Caco-2 (cell line): ENCODE data around the gene MPPED1. TPM values are rescaled to one million over a fixed set of nuclear protein-coding genes. Genes with fewer than 3 reads are reported as not detected.

ENCODE experiments used
- BruUV-seq: library from RNA; stranded (reverse); fragments of 400-500 nt; replicated peaks from 2 replicates; lab custom pipeline; 2021; lab: Mats Ljungman, UMichigan
- CTCF ChIA-PET: fragments of 300-600 bp; sonication (Branson Sonifier 250); formaldehyde crosslinking; loops from one replicate; lab custom pipeline; 2022; ENCODE audit warnings: antibody characterized with exemption; lab: Charles Lee
- POLR2A ChIA-PET: fragments of 300-600 bp; sonication (Branson Sonifier 250); formaldehyde crosslinking; loops from one replicate; lab custom pipeline; 2022; ENCODE audit warnings: antibody characterized with exemption; lab: Charles Lee
- DNase-seq, 2 experiments: peaks; one replicate each; pipeline versions ENCODE4 v3.0.0 to v3.0.0-alpha.2; 2020 to 2022
- H3K27me3 ChIP-seq: replicated peaks from 2 replicates; pipeline ENCODE4 v1.6.0; 2011; ENCODE audit warnings: low read length; ENCODE audit not compliant: control insufficient read depth, insufficient read depth
- H3K36me3 ChIP-seq: 2 replicates; pipeline ENCODE4 v1.5.1; 2011; ENCODE audit warnings: low read length; ENCODE audit not compliant: control insufficient read depth, insufficient read depth
- H3K4me1 ChIP-seq: fragments of 250-450 bp; sonication (Bioruptor Pico); 2 replicates; pipeline ENCODE4 v1.5.1; 2020; ENCODE audit warnings: mild to moderate bottlenecking
- H3K4me3 ChIP-seq: 2 replicates; pipeline ENCODE4 v1.5.1; 2011; ENCODE audit warnings: low read depth, mild to moderate bottlenecking, control low read depth, low read length
- H3K9me3 ChIP-seq: fragments of 250-450 bp; sonication (Bioruptor Pico); 2 replicates; pipeline ENCODE4 v1.5.1; 2020; ENCODE audit warnings: mild to moderate bottlenecking, moderate library complexity
- H3K27ac Mint-ChIP-seq: one replicate; pipeline ENCODE4 v1.8.0; 2022; ENCODE audit warnings: mixed read lengths; ENCODE audit not compliant: unreplicated experiment
- H3K27me3 Mint-ChIP-seq: one replicate; pipeline ENCODE4 v1.8.0; 2022; ENCODE audit warnings: mixed read lengths; ENCODE audit not compliant: insufficient read depth, unreplicated experiment
- H3K36me3 Mint-ChIP-seq: one replicate; pipeline ENCODE4 v1.8.0; 2022; ENCODE audit warnings: mild to moderate bottlenecking, mixed read lengths; ENCODE audit not compliant: insufficient read depth, unreplicated experiment
- H3K4me1 Mint-ChIP-seq: one replicate; pipeline ENCODE4 v1.8.0; 2022; ENCODE audit warnings: low read depth, mixed read lengths; ENCODE audit not compliant: unreplicated experiment
- H3K4me3 Mint-ChIP-seq: one replicate; pipeline ENCODE4 v1.8.0; 2022; ENCODE audit warnings: mild to moderate bottlenecking, moderate library complexity, mixed read lengths; ENCODE audit not compliant: unreplicated experiment
- H3K9me3 Mint-ChIP-seq: one replicate; pipeline ENCODE4 v1.8.0; 2022; ENCODE audit warnings: mixed read lengths; ENCODE audit not compliant: unreplicated experiment
- CTCF ChIP-seq, 2 experiments: fragments of 200-600 bp in 1 of 2; IDR thresholded peaks; 1 replicate in 1 of 2; 2 replicates in 1 of 2; pipeline versions ENCODE4 v1.5.1 to v1.8.0; 2011 to 2022; ENCODE audit warnings: antibody characterized with exemption in 1 of 2, control low read depth in 1 of 2, inconsistent platforms in 1 of 2, low read depth in 1 of 2, low read length in 1 of 2, mild to moderate bottlenecking in 1 of 2, moderate library complexity in 1 of 2; ENCODE audit not compliant: insufficient read depth in 1 of 2, severe bottlenecking in 1 of 2, unreplicated experiment in 1 of 2
- intact Hi-C: fragments of 100-400 bp; cut with micrococcal nuclease; formaldehyde crosslinking; loops from one replicate; pipeline ENCODE4 v1.10.0; 2022; ENCODE audit not compliant: unreplicated experiment
- total RNA-seq: library from RNA; stranded (reverse); gene quantifications from 2 replicates; pipeline ENCODE4 v1.2.3, GENCODE V29; 2022

Gene MPPED1
- total RNA-seq, 1 experiment from 2014 or later, result not detected

- intact Hi-C loops, result no loop called here
- Histone ChIP-seq H3K36me3 (no peaks in the 10 kb centered on the region), H3K4me1 (no peaks in the 10 kb centered on the region), H3K4me3 (no peak overlapping the region), H3K9me3 (no peaks in the 10 kb centered on the region), H3K27me3 (no peaks in the 10 kb centered on the region; the same call in 1 of the 2 replicates)
- peaks cover 15% of the 10 kb centered on the region for H3K27me3 Mint-ChIP-seq
- DNase-seq, result peak in 1 of 2 experiments; percentile 5
- H3K4me3 Mint-ChIP-seq, result no peak overlapping the region
- no peak for TF ChIP-seq CTCF (IDR thresholded peaks at IDR 0.05; ENCODE audit: insufficient read depth in 1 of 2, low read depth in 1 of 2, low read length in 1 of 2, severe bottlenecking in 1 of 2, unreplicated experiment in 1 of 2)
- no peaks in the 10 kb centered on the region for H3K9me3 Mint-ChIP-seq
- no peaks in the 10 kb centered on the region for H3K4me1 Mint-ChIP-seq
- POLR2A ChIA-PET, result no interaction called here
- CTCF ChIA-PET, result no interaction called here
- no TSS peak for BruUV-seq
- no peaks in the 10 kb centered on the region for H3K36me3 Mint-ChIP-seq
- H3K27ac Mint-ChIP-seq, result no peak overlapping the region
These were observed 35.6 kb downstream of the MPPED1 start for GRCh38 chr22:43447380-43447779.

- intact Hi-C loops, result no loop called here
- Histone ChIP-seq H3K36me3 (no peaks in the 10 kb centered on the region), H3K27me3 (no peaks in the 10 kb centered on the region; the same call in 1 of the 2 replicates), H3K9me3 (no peaks in the 10 kb centered on the region), H3K4me1 (no peaks in the 10 kb centered on the region), H3K4me3 (no peak overlapping the region)
- H3K9me3 Mint-ChIP-seq, result no peaks in the 10 kb centered on the region
- H3K36me3 Mint-ChIP-seq, result no peaks in the 10 kb centered on the region
- H3K4me1 Mint-ChIP-seq, result no peaks in the 10 kb centered on the region
- H3K27me3 Mint-ChIP-seq, result peaks cover 11% of the 10 kb centered on the region
- BruUV-seq, result no TSS peak
- no peak overlapping the region for H3K4me3 Mint-ChIP-seq
- peak in 1 of 2 experiments; percentile 5 for DNase-seq
- H3K27ac Mint-ChIP-seq, result no peak overlapping the region
- POLR2A ChIA-PET, result no interaction called here
- CTCF ChIA-PET, result no interaction called here
- TF ChIP-seq CTCF (IDR thresholded peaks at IDR 0.05; ENCODE audit: insufficient read depth in 1 of 2, low read depth in 1 of 2, low read length in 1 of 2, severe bottlenecking in 1 of 2, unreplicated experiment in 1 of 2), result no peak
These were observed 36.2 kb downstream of the MPPED1 start for GRCh38 chr22:43448048-43448447.

- H3K4me1 ChIP-seq, result no peaks in the 10 kb centered on the region
- H3K36me3 ChIP-seq, result no peaks in the 10 kb centered on the region
- H3K9me3 ChIP-seq, result no peaks in the 10 kb centered on the region
- H3K27ac Mint-ChIP-seq, result no peak overlapping the region
- ChIA-PET CTCF (no interaction called here), POLR2A (no interaction called here)
- H3K27me3 ChIP-seq, result no peaks in the 10 kb centered on the region
- DNase-seq, result peak in 1 of 2 experiments; percentile 11
- H3K36me3 Mint-ChIP-seq, result no peaks in the 10 kb centered on the region
- H3K4me3 Mint-ChIP-seq, result no peak overlapping the region
- BruUV-seq, result no TSS peak
- intact Hi-C loops, result no loop called here
- no peaks in the 10 kb centered on the region for H3K9me3 Mint-ChIP-seq
- peaks cover 7% of the 10 kb centered on the region for H3K27me3 Mint-ChIP-seq
- TF ChIP-seq CTCF (IDR thresholded peaks at IDR 0.05; ENCODE audit: insufficient read depth in 1 of 2, low read depth in 1 of 2, low read length in 1 of 2, severe bottlenecking in 1 of 2, unreplicated experiment in 1 of 2), result no peak
- H3K4me3 ChIP-seq, result no peak overlapping the region
- H3K4me1 Mint-ChIP-seq, result no peaks in the 10 kb centered on the region
These were observed 37.5 kb downstream of the MPPED1 start for GRCh38 chr22:43449205-43449830.
